ENCODE data around the gene DIP2C. TPM values are rescaled to one million over a fixed set of nuclear protein-coding genes. Genes with fewer than 3 reads are reported as not detected.

DIP2C gene
- total RNA-seq, 1 donor from 2014 or later, result 52.6 TPM

DNA sequence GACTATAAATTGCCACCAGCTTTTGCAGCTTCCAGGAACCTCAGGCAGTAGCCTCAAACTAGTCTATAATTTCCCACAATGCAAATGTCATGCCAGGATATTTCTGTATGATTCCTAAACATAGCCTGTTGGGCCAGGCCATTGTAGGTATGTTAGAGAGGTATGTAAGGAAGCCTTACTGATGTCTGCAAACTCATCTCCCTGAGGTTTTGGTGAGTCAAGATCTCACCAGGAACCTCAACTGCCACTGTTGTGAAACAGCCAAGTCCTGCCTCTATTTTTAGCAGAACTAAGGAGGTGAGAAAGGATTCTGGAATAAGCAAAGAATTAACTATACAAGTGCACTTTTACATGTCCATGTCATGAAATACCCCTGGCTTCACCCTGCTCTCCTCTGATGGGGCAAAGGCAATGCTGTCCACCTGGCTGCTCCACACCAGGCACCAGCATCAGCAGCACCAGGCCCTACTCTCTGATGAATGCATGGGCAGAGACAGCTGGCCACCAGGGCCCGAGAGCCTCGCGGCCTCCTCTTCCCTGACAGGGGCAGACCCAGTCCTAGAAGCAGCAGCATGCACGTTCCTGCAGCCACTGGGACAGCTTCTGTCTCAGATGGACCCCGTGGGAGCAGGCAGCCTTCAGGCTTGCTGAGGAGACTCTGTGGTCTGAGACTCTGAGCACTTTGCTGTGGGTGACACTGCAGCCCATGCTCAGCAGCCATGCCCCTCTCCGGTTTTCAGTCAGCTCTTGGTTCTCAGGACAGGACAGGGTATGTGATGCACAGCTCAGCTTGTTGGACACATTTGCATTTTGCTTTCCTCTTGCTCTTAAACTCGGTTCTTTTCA, 407.0 kb downstream of the DIP2C start:
- peak overlapping the region; percentile 38 for H3K4me3 Mint-ChIP-seq (ENCODE audit: unreplicated experiment)
- H3K4me1 Mint-ChIP-seq (ENCODE audit: low read depth, unreplicated experiment), result peaks cover 6% of the 10 kb centered on the region
- no peak overlapping the region for H3K27ac Mint-ChIP-seq (ENCODE audit: unreplicated experiment)
- H3K9me3 Mint-ChIP-seq (ENCODE audit: unreplicated experiment), result peaks cover 11% of the 10 kb centered on the region
- peaks cover 3% of the 10 kb centered on the region for H3K27me3 Mint-ChIP-seq (ENCODE audit: unreplicated experiment)
- TF ChIP-seq, protein P1, sequence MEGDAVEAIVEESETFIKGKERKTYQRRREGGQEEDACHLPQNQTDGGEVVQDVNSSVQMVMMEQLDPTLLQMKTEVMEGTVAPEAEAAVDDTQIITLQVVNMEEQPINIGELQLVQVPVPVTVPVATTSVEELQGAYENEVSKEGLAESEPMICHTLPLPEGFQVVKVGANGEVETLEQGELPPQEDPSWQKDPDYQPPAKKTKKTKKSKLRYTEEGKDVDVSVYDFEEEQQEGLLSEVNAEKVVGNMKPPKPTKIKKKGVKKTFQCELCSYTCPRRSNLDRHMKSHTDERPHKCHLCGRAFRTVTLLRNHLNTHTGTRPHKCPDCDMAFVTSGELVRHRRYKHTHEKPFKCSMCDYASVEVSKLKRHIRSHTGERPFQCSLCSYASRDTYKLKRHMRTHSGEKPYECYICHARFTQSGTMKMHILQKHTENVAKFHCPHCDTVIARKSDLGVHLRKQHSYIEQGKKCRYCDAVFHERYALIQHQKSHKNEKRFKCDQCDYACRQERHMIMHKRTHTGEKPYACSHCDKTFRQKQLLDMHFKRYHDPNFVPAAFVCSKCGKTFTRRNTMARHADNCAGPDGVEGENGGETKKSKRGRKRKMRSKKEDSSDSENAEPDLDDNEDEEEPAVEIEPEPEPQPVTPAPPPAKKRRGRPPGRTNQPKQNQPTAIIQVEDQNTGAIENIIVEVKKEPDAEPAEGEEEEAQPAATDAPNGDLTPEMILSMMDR (IDR thresholded peaks at IDR 0.05; ENCODE audit: partially characterized antibody, unreplicated experiment), result no peak
- DNase-seq, result no peak
- H3K36me3 Mint-ChIP-seq (ENCODE audit: unreplicated experiment), result peaks cover 13% of the 10 kb centered on the region

DNA sequence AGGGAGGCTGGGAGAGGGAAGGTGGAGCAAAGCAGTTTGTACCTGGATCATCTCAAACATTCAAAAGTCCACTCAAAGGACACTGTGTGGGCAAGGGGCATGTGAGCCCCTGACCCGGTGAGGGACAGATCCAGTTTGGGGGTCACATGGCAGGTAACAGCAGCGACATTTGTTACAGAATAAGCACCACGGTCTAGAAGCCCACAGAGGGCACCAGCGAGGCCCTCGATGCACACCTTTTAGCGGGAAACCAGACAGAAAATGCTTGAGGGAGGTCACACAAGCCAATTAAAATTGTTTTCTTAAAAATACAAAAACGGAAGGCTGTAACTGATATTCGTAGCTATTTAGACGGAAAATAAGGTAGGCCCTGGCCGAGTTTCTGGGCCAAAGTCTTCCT, 409.8 kb downstream of the DIP2C start:
- TF ChIP-seq, protein P1 (IDR thresholded peaks at IDR 0.05; ENCODE audit: partially characterized antibody, unreplicated experiment), result no peak
- DNase-seq, result no peak
- Mint-ChIP-seq H3K9me3 (ENCODE audit: unreplicated experiment) (peaks cover 11% of the 10 kb centered on the region), H3K4me1 (ENCODE audit: low read depth, unreplicated experiment) (peaks cover 10% of the 10 kb centered on the region), H3K27me3 (ENCODE audit: unreplicated experiment) (peaks cover 3% of the 10 kb centered on the region), H3K4me3 (ENCODE audit: unreplicated experiment) (no peak overlapping the region), H3K36me3 (ENCODE audit: unreplicated experiment) (peaks cover 14% of the 10 kb centered on the region), H3K27ac (ENCODE audit: unreplicated experiment) (no peak overlapping the region)

DNA sequence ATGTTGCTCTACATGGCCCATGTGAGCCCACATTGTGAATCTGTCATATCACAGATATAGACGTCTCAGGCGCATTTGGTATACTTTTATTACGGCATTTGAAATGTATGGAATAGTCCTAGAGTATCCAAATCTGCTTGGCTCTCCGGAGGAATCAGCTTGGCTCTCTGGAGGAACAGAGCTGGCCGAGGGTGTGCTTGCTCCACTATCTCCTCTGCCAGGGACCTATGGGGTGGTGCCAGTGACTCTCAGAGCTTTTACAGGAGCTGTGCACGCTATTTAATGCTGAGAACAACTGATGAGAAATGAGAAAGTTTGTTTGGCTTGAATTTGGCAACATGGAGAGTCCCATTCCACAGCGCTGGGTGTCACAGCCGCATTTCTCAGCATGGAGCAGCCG, 410.2 kb downstream of the DIP2C start:
- H3K9me3 Mint-ChIP-seq (ENCODE audit: unreplicated experiment), result peaks cover 11% of the 10 kb centered on the region
- no peak overlapping the region for H3K4me3 Mint-ChIP-seq (ENCODE audit: unreplicated experiment)
- H3K27ac Mint-ChIP-seq (ENCODE audit: unreplicated experiment), result no peak overlapping the region
- TF ChIP-seq, protein P1 (IDR thresholded peaks at IDR 0.05; ENCODE audit: partially characterized antibody, unreplicated experiment), result no peak
- no peak for DNase-seq
- H3K36me3 Mint-ChIP-seq (ENCODE audit: unreplicated experiment), result peaks cover 11% of the 10 kb centered on the region
- H3K4me1 Mint-ChIP-seq (ENCODE audit: low read depth, unreplicated experiment), result peaks cover 11% of the 10 kb centered on the region
- H3K27me3 Mint-ChIP-seq (ENCODE audit: unreplicated experiment), result peaks cover 3% of the 10 kb centered on the region

DNA sequence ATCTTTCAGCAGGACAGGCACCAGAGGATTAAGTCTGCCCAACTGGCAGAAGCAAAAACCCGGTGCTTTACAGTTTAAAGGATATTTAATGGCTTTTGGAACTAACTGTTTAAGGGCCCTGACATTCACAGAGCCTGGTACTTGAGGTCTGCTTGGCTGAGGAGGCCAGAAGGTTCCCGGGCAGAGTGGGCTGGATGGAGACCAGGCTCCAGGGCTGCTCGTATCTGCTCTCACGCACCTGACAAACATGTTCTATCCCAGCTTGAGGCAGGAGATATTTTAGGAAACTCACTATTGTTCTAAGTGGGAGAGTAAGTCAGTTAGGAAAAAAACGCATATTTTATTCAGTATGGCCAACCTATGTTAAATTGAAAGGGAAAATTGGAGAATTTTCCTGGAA, 410.8 kb downstream of the DIP2C start:
- peaks cover 8% of the 10 kb centered on the region for H3K36me3 Mint-ChIP-seq (ENCODE audit: unreplicated experiment)
- H3K4me3 Mint-ChIP-seq (ENCODE audit: unreplicated experiment), result no peak overlapping the region
- peaks cover 11% of the 10 kb centered on the region for H3K9me3 Mint-ChIP-seq (ENCODE audit: unreplicated experiment)
- DNase-seq, result no peak
- peaks cover 3% of the 10 kb centered on the region for H3K27me3 Mint-ChIP-seq (ENCODE audit: unreplicated experiment)
- TF ChIP-seq, protein P1 (IDR thresholded peaks at IDR 0.05; ENCODE audit: partially characterized antibody, unreplicated experiment), result no peak
- no peak overlapping the region for H3K27ac Mint-ChIP-seq (ENCODE audit: unreplicated experiment)
- H3K4me1 Mint-ChIP-seq (ENCODE audit: low read depth, unreplicated experiment), result peaks cover 11% of the 10 kb centered on the region

DNA sequence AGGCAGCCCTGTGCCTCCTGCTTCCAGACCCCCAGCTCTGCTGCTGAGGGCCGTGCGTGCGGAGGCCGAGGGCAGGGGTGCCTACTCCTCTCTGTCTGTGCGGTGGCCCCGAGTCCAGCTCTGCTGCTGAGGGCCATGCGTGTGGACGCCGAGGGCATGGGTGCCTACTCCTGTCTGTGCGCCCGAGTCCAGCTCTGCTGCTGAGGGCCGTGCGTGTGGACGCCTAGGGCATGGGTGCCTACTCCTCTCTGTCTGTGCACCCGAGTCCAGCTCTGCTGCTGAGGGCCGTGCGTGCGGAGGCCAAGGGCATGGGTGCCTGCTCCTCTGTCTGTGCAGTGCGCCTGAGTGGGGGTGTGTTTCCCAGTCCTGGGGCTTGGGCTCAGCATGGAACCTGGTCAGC, 411.5 kb downstream of the DIP2C start:
- Mint-ChIP-seq H3K9me3 (ENCODE audit: unreplicated experiment) (peaks cover 10% of the 10 kb centered on the region), H3K27me3 (ENCODE audit: unreplicated experiment) (peaks cover 3% of the 10 kb centered on the region), H3K36me3 (ENCODE audit: unreplicated experiment) (peaks cover 8% of the 10 kb centered on the region), H3K4me1 (ENCODE audit: low read depth, unreplicated experiment) (peaks cover 5% of the 10 kb centered on the region), H3K27ac (ENCODE audit: unreplicated experiment) (no peak overlapping the region), H3K4me3 (ENCODE audit: unreplicated experiment) (no peak overlapping the region)
- DNase-seq, result no peak
- TF ChIP-seq, protein P1 (IDR thresholded peaks at IDR 0.05; ENCODE audit: partially characterized antibody, unreplicated experiment), result no peak

Measured in glutamatergic neuron (in vitro differentiated cells).